Fibroblast of skin of back (primary cell): ENCODE results near the gene CDCP1.
"Not testable (repeated sequence)": the region's sequence is repeated elsewhere in the genome, so short reads cannot be mapped to it uniquely, and the experiment has no call there.

Experiments used
- DNase-seq: peaks from one replicate; pipeline ENCODE4 v3.0.0-alpha.2; 2013

The CDCP1 gene

DNA sequence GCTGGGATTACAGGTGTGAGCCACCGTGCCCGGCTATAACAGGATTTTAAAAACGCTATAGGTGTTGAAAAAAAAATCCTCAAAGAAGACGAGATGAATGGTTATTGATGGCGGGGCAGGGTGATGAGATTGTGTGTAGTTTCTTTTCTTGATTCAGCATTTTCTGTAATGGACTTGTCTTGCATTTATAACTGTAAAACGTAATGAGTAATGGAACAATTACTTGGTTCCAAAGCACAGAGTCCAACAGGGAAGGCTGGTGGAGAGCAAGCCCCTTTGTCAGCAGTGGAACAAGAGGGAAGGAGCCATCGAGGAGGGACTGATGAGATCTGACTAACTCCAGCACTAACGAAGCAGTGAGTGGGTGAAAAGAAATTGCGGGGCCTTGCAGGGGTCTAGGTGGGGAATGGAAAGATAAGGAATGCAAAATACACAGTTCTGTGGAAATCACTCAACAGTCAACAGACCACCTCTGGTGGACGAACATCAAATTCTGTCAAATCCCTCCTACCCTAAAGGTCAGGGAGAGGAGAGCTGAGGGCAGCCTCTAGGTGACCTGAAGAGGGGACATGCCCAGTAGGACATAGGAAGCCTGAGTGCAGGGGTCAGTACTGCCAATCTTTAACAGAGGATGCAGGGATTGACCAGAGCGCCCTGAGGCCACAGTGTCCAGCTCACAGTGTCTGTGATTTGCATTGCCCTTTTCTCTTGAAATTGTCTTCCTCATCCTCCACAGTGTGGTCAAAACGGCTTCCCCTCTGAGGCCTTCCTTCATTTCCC is 23.1 kb upstream of the CDCP1 start:
- no peak for DNase-seq

GRCh38 chr3:45168451-45168850 is 22.3 kb upstream of the CDCP1 start:
- DNase-seq: no peak

- DNase-seq: peak; percentile 98
Observed at GRCh38 chr3:45167011-45167911, 21.1 kb upstream of the CDCP1 start.

DNA sequence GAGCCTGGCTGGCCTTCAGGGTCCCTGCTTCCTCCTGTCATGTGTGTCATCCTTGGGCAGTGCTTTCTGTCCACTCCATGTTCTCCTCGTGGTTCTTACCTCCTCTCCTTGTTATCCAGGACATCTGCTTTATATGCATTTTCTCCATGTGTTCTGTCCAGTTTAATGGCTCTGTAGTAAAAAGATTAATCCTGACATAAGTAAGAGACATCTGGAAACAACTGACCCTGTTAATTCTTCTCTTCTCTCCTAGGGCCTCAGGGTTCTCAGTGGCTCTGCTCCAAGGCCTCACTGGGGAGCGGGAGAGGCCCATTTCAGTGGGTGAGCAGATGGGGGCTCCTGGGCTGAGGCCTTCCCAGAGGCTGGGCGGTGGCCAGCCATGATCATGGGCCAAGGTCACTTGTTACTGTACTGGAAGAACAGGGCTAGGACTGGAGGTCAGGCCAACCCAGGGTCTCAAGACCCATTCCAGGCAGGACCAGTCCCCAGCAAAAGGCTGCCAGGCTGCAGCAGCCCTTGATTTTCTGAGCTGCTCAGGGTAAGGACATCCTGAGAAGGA is 20.2 kb upstream of the CDCP1 start:
- no peak for DNase-seq

GRCh38 chr3:45165497-45166283 is 19.5 kb upstream of the CDCP1 start:
- DNase-seq: no peak

- DNase-seq: no peak
Observed at GRCh38 chr3:45164056-45164455, 17.9 kb upstream of the CDCP1 start.

- no peak for DNase-seq
Observed at GRCh38 chr3:45163481-45163880, 17.3 kb upstream of the CDCP1 start.

- DNase-seq: peak; percentile 50
Observed at GRCh38 chr3:45154641-45155147, 8.5 kb upstream of the CDCP1 start.

DNA sequence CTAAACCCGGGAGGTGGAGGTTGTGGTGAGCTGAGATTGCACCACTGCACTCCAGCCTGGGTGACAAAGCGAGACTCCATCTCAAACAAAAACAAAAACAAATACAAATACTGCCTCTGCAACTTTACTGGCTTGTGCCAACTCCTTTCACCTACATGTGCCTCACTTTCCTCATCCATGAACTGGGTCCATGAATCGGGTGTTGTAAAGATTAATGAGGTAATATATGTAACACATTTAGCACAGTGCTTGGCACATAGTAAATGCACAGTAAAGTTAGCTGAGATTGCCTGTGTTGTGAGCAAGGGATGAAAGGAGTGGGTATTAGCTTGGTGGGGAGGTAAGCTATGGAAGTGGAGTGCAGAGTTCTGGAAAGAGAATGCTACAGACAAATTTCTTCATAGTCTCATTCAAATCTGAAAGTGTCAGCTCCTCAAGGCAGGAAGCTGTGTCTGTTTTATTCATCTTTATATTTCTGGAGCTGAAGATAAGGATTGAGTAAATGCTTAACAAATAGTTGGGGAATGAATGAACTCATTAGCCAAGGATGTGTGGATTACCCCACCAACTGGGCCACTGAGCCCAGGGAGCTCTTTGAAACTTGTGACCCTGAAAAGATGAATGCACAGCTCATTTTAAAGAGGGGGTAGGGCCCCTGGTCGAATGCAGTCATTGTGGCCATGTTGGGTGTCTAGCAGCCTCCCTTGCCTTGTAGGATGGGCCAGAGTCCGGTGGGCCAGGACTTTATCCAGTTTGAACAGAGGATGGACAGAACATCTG is 7.7 kb upstream of the CDCP1 start:
- peak; percentile 72 for DNase-seq

DNA sequence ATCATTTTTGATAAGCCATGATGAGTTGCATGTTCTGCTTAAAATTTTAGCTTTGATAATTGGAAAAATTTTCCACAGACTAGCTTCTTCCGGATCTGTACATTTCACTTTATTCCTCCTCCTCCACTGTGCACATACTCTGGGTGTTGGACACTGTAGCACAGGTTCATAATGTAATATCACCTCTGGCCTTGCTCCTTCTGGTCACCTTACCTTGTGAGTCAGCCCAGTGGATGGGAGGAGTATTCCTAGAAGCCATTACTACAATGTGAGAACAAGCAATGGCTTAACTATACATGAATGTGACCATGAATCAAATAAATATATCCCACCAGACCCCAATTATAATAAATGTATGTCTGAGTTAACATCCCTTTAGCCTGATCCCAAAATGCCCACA is 6.1 kb upstream of the CDCP1 start:
- DNase-seq: no peak

GRCh38 chr3:45151100-45151499 is 4.9 kb upstream of the CDCP1 start:
- no peak for DNase-seq

DNA sequence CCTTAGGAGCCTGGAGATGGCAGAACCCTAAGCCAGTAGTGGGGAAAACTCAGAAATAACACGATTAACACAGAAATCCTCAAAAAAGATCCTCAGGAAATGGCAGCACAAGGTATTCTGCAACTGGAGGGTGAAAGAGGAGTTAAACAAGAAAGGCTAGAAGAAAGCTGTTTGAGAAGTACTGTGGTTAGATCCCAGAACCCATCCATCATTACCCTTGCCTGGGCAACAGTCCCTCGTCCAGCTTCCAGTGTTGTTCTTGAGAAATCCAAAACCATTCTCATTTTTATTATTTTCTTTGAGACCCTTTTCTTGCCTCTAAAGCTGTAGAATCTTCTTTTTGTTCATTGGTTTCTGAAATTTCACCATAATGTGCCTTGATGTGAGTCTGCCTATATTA is 2.7 kb upstream of the CDCP1 start:
- no peak for DNase-seq

DNA sequence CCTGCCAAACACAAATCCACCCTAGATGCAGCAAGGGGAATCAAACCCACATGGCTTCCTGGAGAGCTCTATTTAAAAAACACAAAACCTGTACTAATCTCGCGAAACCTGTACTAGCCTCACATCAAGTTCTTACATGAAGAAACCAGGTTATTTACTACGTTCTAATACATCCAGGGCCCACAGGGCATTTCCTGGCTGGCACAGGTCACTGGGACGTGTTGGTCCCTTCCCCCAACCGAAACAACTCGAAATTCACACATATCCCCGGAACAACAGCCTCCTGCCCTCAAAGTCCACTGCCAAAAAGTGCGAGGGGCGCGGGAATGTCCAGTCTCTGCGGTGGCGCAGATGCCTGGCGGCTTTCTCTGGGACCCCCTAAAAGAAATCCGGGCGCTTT is 955 bp downstream of the CDCP1 start:
- DNase-seq: no peak

- DNase-seq: no peak
Observed at GRCh38 chr3:45143673-45144671, 2.2 kb downstream of the CDCP1 start.

- DNase-seq: not testable (repeated sequence)
Observed at GRCh38 chr3:45140770-45141155, 5.4 kb downstream of the CDCP1 start.

- peak; percentile 75 for DNase-seq
Observed at GRCh38 chr3:45140141-45140769, 5.9 kb downstream of the CDCP1 start.

DNA sequence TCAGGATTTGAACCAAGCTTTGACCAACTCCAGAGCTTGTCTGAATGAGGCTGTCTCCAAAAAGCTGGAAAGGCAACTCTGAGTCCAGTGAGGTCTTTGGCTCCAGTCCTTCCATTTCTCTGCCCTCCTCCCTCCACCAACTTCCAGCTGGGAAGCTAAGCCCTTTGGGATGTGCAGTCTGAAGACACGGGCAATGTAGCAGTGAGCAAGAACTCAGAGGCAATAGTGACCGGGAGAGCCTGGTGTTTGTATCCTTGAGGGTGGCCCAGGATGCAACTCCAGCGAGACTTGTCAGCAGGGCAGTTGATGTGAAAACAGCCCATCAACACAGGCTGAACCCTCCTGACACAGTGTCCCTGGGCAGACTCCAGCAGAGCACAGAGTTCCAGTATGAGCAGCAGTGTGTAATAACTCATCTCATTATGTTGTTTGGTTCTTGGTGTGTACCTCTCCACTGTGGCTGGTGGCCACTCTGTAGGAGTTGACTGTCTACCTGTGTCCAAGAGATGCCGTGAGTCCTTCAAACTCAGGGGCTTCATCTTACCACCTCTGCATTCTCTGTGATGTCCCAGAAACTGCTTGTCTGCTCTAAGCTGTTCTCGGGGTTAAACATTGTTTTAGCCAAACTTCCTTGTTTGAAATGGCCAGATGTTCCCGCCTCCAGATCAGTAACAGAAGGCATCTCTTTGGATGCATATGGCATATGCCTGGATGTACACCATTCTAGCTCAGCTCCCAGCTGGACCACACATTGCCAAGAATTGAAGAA is 6.6 kb downstream of the CDCP1 start:
- DNase-seq: no peak

- DNase-seq: peak; percentile 65
Observed at GRCh38 chr3:45137656-45138181, 8.5 kb downstream of the CDCP1 start.

DNA sequence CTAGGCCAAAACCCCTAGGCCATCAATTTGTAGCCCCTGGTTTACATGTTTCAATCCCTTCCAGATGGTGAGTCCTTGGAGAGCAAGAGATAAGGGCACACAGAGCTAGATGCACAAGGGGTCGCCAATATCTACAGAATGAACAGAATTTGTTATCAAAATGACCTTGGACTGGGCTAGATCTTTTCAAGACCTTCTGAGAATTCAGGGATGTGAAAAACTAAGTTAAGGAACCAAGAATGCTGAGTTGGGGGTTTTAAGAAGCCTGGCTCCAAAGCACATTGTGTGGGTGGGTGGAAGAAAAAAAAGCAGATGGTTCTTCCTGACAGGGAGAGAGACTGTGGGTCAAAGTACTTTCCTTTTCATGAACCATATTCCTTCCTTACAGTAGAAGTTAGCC is 10.2 kb downstream of the CDCP1 start:
- no peak for DNase-seq
